Liver (tissue), 9 donors: Measurements from ENCODE around the gene DDX54. TPM values are rescaled to one million over a fixed set of nuclear protein-coding genes. Genes with fewer than 3 reads are reported as not detected.
A peak's percentile ranks its signal among the peaks of the same experiment; 100 is the strongest.

Source experiments
- DNase-seq: peaks from one replicate; pipeline ENCODE4 v3.0.0-alpha.2; 2017; ENCODE audit warnings: low spot score
- H3K27ac ChIP-seq, 2 donors: one replicate each; pipeline ENCODE4 v1.7.0; 2013; ENCODE audit warnings: inconsistent platforms in 2 of 2, low read length in 2 of 2, control low read depth in 1 of 2, low read depth in 1 of 2, mild to moderate bottlenecking in 1 of 2
- H3K27me3 ChIP-seq, 4 donors: one replicate each; pipeline versions ENCODE4 v1.6.1 to v1.7.0; 2013; ENCODE audit warnings: low read length in 3 of 4, inconsistent platforms in 1 of 4, mild to moderate bottlenecking in 1 of 4, moderate library complexity in 1 of 4; ENCODE audit not compliant: control insufficient read depth in 4 of 4, insufficient read depth in 4 of 4
- H3K36me3 ChIP-seq, 4 donors: one replicate each; pipeline versions ENCODE4 v1.6.1 to v1.7.0; 2013; ENCODE audit warnings: low read length in 3 of 4, mild to moderate bottlenecking in 3 of 4, low read depth in 1 of 4, moderate library complexity in 1 of 4; ENCODE audit not compliant: control insufficient read depth in 4 of 4, insufficient read depth in 3 of 4
- H3K4me1 ChIP-seq, 4 donors: one replicate each; pipeline versions ENCODE4 v1.6.1 to v1.7.0; 2013; ENCODE audit warnings: low read length in 3 of 4, mild to moderate bottlenecking in 3 of 4, moderate library complexity in 1 of 4; ENCODE audit not compliant: control insufficient read depth in 4 of 4, insufficient read depth in 4 of 4
- H3K4me3 ChIP-seq, 3 donors: one replicate each; pipeline versions ENCODE4 v1.6.1 to v1.7.0; 2013; ENCODE audit warnings: low read length in 3 of 3, control low read depth in 1 of 3, low read depth in 1 of 3, mild to moderate bottlenecking in 1 of 3
- H3K9ac ChIP-seq, 2 donors: one replicate each; pipeline ENCODE4 v1.7.0; 2013; ENCODE audit warnings: low read length in 2 of 2, mild to moderate bottlenecking in 2 of 2, moderate library complexity in 2 of 2, control low read depth in 1 of 2, low read depth in 1 of 2
- H3K9me3 ChIP-seq, 4 donors: one replicate each; pipeline versions ENCODE4 v1.6.1 to v1.7.0; 2013; ENCODE audit warnings: low read length in 3 of 4; ENCODE audit not compliant: control insufficient read depth in 4 of 4
- EGR1 ChIP-seq, 2 donors: IDR thresholded peaks; 2 replicates each; pipeline ENCODE4 v1.6.1; 2016 to 2018; ENCODE audit warnings: antibody characterized with exemption in 2 of 2, low read depth in 2 of 2
- FOXA2 ChIP-seq: IDR thresholded peaks from 2 replicates; pipeline ENCODE4 v1.6.1; 2016; ENCODE audit warnings: antibody characterized with exemption
- GABPA ChIP-seq, 2 donors: IDR thresholded peaks in 1 of 2; conservative IDR thresholded peaks in 1 of 2; 2 replicates each; pipeline ENCODE4 v1.6.1; 2016; ENCODE audit warnings: antibody characterized with exemption in 2 of 2, mild to moderate bottlenecking in 1 of 2, moderate library complexity in 1 of 2
- HNF4A ChIP-seq, 2 donors: conservative IDR thresholded peaks; 2 replicates each; pipeline ENCODE4 v1.6.1; 2016; ENCODE audit warnings: antibody characterized with exemption in 2 of 2, mild to moderate bottlenecking in 2 of 2
- JUND ChIP-seq, 2 donors: IDR thresholded peaks; 2 replicates each; pipeline ENCODE4 v1.6.1; 2016; ENCODE audit warnings: antibody characterized with exemption in 2 of 2
- NR2F2 ChIP-seq: IDR thresholded peaks from 2 replicates; pipeline ENCODE4 v1.6.1; 2016; ENCODE audit warnings: antibody characterized with exemption
- RAD21 ChIP-seq, 2 donors: IDR thresholded peaks; 2 replicates each; pipeline ENCODE4 v1.6.1; 2016; ENCODE audit warnings: antibody characterized with exemption in 2 of 2, mild to moderate bottlenecking in 2 of 2
- SP1 ChIP-seq: IDR thresholded peaks from 2 replicates; pipeline ENCODE4 v1.6.1; 2018; ENCODE audit warnings: antibody characterized with exemption, mild to moderate bottlenecking
- TAF1 ChIP-seq: conservative IDR thresholded peaks from 2 replicates; pipeline ENCODE4 v1.6.1; 2016; ENCODE audit warnings: antibody characterized with exemption, mild to moderate bottlenecking
- YY1 ChIP-seq: IDR thresholded peaks from 2 replicates; pipeline ENCODE4 v1.6.1; 2016; ENCODE audit warnings: antibody characterized with exemption, mild to moderate bottlenecking
- WGBS: extraction: QIAGEN DNeasy Blood & Tissue Kit; methylation state at CpG from one replicate; pipeline ENCODE4 v1.1.7; 2013; 5-methylcytosine and 5-hydroxymethylcytosine counted together
- polyA plus RNA-seq, 2 donors: library from polyadenylated mRNA; stranded (reverse) in 1 of 2; unstranded in 1 of 2; fragments of 200-250 nt in 1 of 2; fragments of >200 nt in 1 of 2; fragmentation: Nextera tagmentation in 1 of 2; extraction: Ambion mirVana in 1 of 2; gene quantifications; one replicate each; pipeline versions ENCODE4 v1.2.1 to v1.2.3, GENCODE V29; 2013 to 2015
- total RNA-seq, 2 donors: library from RNA; depleted of rRNA; stranded (reverse); fragments of >200 nt; gene quantifications; one replicate each; pipeline ENCODE4 v1.2.3, GENCODE V29; 2014
- TF ChIP-seq, protein P1 (sequence below): IDR thresholded peaks from 2 replicates; pipeline ENCODE4 v1.6.1; 2016; ENCODE audit warnings: antibody characterized with exemption
- TF ChIP-seq, protein P2 (sequence below): IDR thresholded peaks from 2 replicates; pipeline ENCODE4 v1.6.1; 2016; ENCODE audit warnings: antibody characterized with exemption
- donor health status: healthy.
- donor health status: healthy.
- donor health status: healthy.
- donor health status: healthy.
- donor health status: healthy.

Gene DDX54
- total and polyA plus RNA-seq, 4 donors, result 20.2 to 28.4 (median 21.6) TPM

DNA sequence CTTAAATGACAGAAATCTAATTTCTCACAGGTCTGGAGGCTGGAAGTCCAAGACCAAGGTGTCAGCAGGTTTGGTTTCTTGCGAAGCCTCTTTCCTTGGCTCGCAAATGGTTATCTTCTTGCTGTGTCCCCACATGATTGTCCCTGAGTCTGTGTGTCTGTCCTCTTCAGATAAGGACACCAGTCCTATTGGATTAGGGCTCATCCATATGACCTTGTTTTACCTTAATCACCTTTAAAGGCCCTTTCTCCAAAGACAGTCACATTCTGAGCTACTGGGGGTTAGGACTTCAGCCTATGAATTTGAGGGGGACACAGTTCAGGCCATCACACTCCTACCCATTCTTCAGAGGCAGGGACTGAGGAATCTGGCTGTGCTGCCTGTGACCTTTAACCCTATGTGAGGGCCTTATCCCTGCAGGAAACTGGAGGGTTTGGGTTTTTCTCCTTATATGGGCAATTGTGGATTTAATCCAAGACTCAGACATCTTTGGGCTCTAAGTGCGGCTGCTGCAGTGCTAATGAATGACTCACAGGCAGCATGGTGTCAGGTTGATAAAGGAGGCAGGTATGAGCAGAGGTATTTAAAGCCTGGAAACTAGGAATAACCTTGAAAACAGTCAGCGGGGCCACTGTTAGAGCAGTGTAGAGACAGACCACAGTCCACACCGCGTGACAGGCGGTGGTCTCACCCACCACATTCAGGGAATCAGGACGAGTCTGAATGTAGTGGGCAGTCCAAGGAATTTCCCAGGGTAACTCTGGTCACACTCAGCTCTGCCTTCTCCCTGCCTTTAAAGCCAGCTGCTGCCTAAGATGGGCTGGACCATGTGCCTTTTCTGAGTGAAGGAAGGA is 46.2 kb upstream of the DDX54 start:
- H3K36me3 ChIP-seq, result peaks cover 2 to 38% (median 29%) of the 10 kb centered on the region in 4 donors
- no peak overlapping the region for H3K4me3 ChIP-seq
- no peaks in the 10 kb centered on the region for H3K9me3 ChIP-seq
- H3K27me3 ChIP-seq, result no peaks in the 10 kb centered on the region
- no peak for DNase-seq
- TF ChIP-seq YY1 (no peak), NR2F2 (peak; percentile 65), SP1 (no peak)
- H3K27ac ChIP-seq, result no peak overlapping the region
- peaks cover 4 to 23% (median 6%) of the 10 kb centered on the region in 4 donors for H3K4me1 ChIP-seq
- WGBS, result 90% methylated on average over 8 of the region's 8 CpGs
- no peak overlapping the region for H3K9ac ChIP-seq

DNA sequence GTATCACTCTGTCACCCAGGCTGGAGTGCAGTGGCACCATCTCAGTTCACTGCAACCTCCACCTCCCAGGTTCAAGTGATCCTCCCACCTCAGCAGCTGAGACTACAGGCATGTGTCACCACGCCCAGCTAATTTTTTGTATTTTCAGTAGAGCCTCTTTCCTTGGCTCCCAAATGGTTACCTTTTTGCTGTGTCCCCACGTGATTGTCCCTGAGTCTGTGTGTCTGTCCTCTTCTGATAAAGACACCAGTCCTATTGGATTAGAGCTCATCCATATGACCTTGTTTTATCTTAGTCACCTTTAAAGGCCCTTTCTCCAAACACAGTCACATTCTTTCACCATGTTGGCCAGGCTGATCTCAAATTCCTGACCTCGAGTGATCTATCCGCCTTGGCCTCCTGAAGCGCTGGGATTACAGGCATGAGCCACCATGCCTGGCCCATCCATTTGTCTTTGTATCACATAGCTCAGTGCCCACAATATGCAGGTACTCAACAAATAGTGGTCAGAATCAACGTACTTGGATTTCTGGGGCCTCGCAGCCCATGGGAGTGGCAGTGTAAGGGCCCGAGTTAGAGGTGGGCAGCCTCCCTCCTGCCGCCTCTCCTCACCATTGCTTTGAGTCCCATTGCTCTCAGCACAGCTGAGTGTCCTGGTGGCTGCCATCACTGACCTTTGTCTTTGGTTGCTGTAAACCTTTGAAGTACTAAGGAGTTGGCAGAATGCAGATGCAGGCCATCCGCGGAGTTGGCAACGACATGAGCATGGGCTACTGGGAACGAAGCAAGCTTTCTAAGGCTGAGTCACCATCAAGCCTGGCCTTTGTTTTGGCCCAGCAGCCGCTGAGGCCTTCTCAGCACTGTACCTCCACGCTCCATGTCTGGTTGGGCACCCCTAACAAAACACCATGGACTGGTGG is 45.3 kb upstream of the DDX54 start:
- 90% methylated on average over 15 of the region's 15 CpGs for WGBS
- DNase-seq, result no peak
- no peaks in the 10 kb centered on the region for H3K9me3 ChIP-seq
- peaks cover 2 to 38% (median 29%) of the 10 kb centered on the region in 4 donors for H3K36me3 ChIP-seq
- H3K27me3 ChIP-seq, result no peaks in the 10 kb centered on the region
- TF ChIP-seq TAF1 (no peak), RAD21 (IDR thresholded peaks at IDR 0.05) (no peak), NR2F2 (no peak)
- TF ChIP-seq, protein P1, sequence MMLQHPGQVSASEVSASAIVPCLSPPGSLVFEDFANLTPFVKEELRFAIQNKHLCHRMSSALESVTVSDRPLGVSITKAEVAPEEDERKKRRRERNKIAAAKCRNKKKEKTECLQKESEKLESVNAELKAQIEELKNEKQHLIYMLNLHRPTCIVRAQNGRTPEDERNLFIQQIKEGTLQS, result no peak
- H3K27ac ChIP-seq, result no peak overlapping the region
- no peak overlapping the region for H3K9ac ChIP-seq
- no peak overlapping the region for H3K4me3 ChIP-seq
- H3K4me1 ChIP-seq, result peaks cover 0 to 16% (median under 1%) of the 10 kb centered on the region in 4 donors

DNA sequence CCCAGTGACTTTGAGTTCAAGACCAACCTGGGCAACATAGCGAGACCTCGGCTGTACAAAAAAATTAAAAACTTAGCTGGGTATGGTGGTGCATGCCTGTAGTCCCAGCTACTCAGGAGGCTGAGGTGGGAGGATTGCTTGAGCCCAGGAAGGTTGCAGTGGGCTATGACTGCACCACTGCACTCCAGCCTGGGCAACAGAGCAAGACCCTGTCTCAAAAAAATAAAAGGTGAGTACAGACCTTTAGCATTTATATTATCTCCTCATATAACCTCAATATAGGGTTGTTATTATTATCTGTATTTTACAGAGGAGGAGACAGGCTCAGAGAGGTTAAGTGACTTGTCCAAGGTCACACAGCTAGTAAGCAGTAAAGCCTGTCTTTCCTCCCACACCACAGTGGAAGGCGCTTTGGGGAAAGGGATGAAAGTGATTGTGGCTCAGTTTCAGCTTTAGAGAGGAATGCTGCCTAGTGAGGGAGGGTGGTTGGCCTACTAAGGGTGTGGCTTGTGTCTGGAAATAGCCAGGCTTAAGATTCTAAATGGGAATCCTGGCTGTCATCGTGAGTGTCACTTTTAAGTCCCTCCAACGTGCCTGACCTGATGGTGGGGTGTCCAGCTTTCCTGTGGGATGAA is 43.2 kb upstream of the DDX54 start:
- H3K36me3 ChIP-seq, result peaks cover 2 to 38% (median 26%) of the 10 kb centered on the region in 4 donors
- no peak overlapping the region for H3K4me3 ChIP-seq
- no peak for DNase-seq
- TF ChIP-seq, protein P1, result no peak
- TF ChIP-seq JUND (IDR thresholded peaks at IDR 0.05) (no peak), FOXA2 (no peak), HNF4A (conservative IDR thresholded peaks at IDR 0.05) (no peak), EGR1 (IDR thresholded peaks at IDR 0.05; ENCODE audit: low read depth in 2 of 2) (no peak), GABPA (IDR thresholded peaks at IDR 0.05 in 1 of 2, conservative IDR thresholded peaks at IDR 0.05 in 1 of 2) (no peak), RAD21 (IDR thresholded peaks at IDR 0.05) (no peak)
- TF ChIP-seq, protein P2, sequence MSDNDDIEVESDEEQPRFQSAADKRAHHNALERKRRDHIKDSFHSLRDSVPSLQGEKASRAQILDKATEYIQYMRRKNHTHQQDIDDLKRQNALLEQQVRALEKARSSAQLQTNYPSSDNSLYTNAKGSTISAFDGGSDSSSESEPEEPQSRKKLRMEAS, result no peak
- no peaks in the 10 kb centered on the region for H3K9me3 ChIP-seq
- H3K9ac ChIP-seq, result no peak overlapping the region
- H3K4me1 ChIP-seq, result peaks cover 3 to 17% (median 5%) of the 10 kb centered on the region in 4 donors
- no peak overlapping the region for H3K27ac ChIP-seq
- WGBS, result 89% methylated on average over 5 of the region's 5 CpGs
- no peaks in the 10 kb centered on the region for H3K27me3 ChIP-seq
